Measurements from ENCODE around the gene PILRA. TPM values are rescaled to one million over a fixed set of nuclear protein-coding genes. Genes with fewer than 3 reads are reported as not detected.

PILRA gene
- total RNA-seq, 1 experiment from 2014 or later = 3.2 TPM

DNA sequence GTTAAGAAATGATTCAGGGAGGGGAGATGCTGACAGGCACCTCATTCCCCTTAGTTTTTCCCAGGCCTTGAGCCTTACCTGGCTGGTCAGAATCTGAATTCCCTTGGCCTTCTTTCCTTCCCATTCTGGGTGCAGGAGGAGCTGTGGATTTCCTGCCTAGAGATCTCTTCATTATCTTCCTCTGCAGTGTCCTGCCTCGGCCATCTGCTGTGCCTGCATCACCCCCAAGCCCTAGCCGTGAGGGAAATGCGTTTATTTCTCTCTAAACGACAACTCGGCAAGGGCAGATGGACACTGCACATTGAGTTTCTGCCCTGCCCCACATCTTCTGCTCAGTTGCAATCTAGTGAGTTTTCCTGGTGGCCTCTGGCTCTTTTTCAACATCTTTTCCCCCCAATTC is 28.5 kb downstream of the PILRA start:
- Mint-ChIP-seq H3K27ac (no peak overlapping the region), H3K4me1 (peaks cover 16 to 27% of the 10 kb centered on the region in 2 experiments), H3K27me3 (ENCODE audit: low read depth) (peaks cover 53% of the 10 kb centered on the region), H3K9me3 (no peaks in the 10 kb centered on the region), H3K36me3 (ENCODE audit: insufficient read depth in 1 of 3, low read depth in 3 of 3) (no peaks in the 10 kb centered on the region), H3K4me3 (no peak overlapping the region)
- no peaks in the 10 kb centered on the region for H4K20me1 ChIP-seq (ENCODE audit: control insufficient read depth, insufficient read depth, insufficient read length)
- H3K56ac ChIP-seq (ENCODE audit: insufficient read length, low read depth, low read length) = no peak overlapping the region
- no peak overlapping the region for H3K4me2 ChIP-seq (ENCODE audit: insufficient read depth, insufficient read length, low read length)
- H3K9me3 ChIP-seq (ENCODE audit: control insufficient read depth, low read depth, low read length) = no peaks in the 10 kb centered on the region
- H2BK15ac ChIP-seq (ENCODE audit: low read depth, low read length) = no peak overlapping the region
- H3K9ac ChIP-seq (ENCODE audit: extremely low read depth, insufficient read length, low read length) = no peak overlapping the region
- H2AFZ ChIP-seq (ENCODE audit: low read length) = no peak overlapping the region
- TF ChIP-seq CTCF (conservative IDR thresholded peaks at IDR 0.05) = no peak
- no peak overlapping the region for H3K23ac ChIP-seq (ENCODE audit: insufficient read length, low read depth, low read length)
- no peak overlapping the region for H3K14ac ChIP-seq (ENCODE audit: insufficient read depth, low read length)
- no peak overlapping the region for H3K18ac ChIP-seq (ENCODE audit: insufficient read length, low read depth, low read length)
- no peaks in the 10 kb centered on the region for H3K4me1 ChIP-seq (ENCODE audit: insufficient read depth, low read length)
- H2BK5ac ChIP-seq (ENCODE audit: insufficient read length, low read length) = no peak overlapping the region
- H2AK5ac ChIP-seq (ENCODE audit: insufficient read length, low read length) = no peak overlapping the region
- no peak overlapping the region for H3T11ph ChIP-seq (ENCODE audit: low read length)
- H3K27ac ChIP-seq (ENCODE audit: insufficient read length, low read depth, low read length) = no peak overlapping the region
- H4K91ac ChIP-seq (ENCODE audit: insufficient read length, low read depth, low read length) = no peak overlapping the region
- DNase-seq = no peak
- no peak overlapping the region for H4K5ac ChIP-seq (ENCODE audit: insufficient read length, low read depth, low read length)
- no peak overlapping the region for H4K8ac ChIP-seq (replicated peaks; ENCODE audit: insufficient read length, low read depth, low read length)
- H3K23me2 ChIP-seq (ENCODE audit: insufficient read length, low read depth, low read length, poor library complexity, severe bottlenecking) = peaks cover 2% of the 10 kb centered on the region
- H2BK12ac ChIP-seq (ENCODE audit: insufficient read length, low read depth, low read length) = no peak overlapping the region
- WGBS (ENCODE audit: extremely low coverage, insufficient read length, low lambda C conversion rate) = no CpG with 5 or more reads among the region's 5 CpGs
- no peak overlapping the region for H2BK120ac ChIP-seq (ENCODE audit: low read depth, low read length, poor library complexity, severe bottlenecking)
- no peak overlapping the region for H3K4ac ChIP-seq (ENCODE audit: low read depth, low read length)
- H3K27me3 ChIP-seq (ENCODE audit: insufficient read depth, low read length) = no peaks in the 10 kb centered on the region
- no peaks in the 10 kb centered on the region for H3K79me1 ChIP-seq (ENCODE audit: insufficient read depth, low read depth, low read length, poor library complexity, severe bottlenecking)
- H3K79me2 ChIP-seq (ENCODE audit: insufficient read depth, low read length) = no peaks in the 10 kb centered on the region
- H2BK20ac ChIP-seq (ENCODE audit: low read depth, low read length, poor library complexity, severe bottlenecking) = no peak overlapping the region

Measured in H9 (cell line).